ENCODE data around the gene PRKCZ. TPM values are rescaled to one million over a fixed set of nuclear protein-coding genes. Genes with fewer than 3 reads are reported as not detected.

The PRKCZ gene
- total and polyA plus RNA-seq, 9 of the 15 experiments (the other 6 are each of a cell fraction or from before 2014, with no cell fraction given) = 0.07 to 3.1 (median 1.3) TPM

DNA sequence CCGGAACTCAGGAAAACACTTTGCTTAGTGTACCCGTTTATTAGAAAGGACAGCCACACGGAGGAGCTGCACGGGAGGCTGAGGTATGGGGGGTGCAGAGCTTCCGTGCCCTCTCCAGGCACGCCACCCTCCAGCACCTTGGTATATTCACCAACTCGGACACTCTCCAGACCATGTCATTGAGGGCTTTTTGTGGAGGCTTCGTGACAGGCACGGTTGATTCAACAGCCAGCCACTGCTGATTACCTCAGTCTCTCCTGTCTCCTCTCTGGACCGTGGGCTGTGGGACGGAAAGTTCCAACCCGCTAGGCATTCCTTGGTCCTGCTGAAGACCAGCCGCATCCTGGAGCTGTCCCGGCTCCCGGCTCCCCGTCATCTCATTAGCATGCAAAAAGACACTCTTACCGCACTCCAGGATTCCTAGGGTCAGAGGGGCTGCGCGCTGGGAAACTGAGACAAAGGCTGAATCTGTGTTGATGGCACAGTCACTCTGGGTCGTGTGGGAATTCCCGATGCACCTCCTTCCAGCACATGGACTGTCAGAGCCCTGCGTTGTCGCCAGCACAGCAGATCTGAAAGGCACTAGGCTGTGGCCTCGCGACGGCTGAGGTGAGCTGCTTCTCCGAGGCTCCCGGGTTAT lies 65.6 kb downstream of the PRKCZ start:
- ATAC-seq (no peak), DNase-seq (ENCODE audit: extremely low read depth in 1 of 4, low spot score in 3 of 4) (no peak), FAIRE-seq (no peak)
- Histone ChIP-seq H3K27ac (ENCODE audit: extremely low read depth, low read depth, low read length) (no peak overlapping the region), H3K4me2 (ENCODE audit: insufficient read depth, low read length) (no peak overlapping the region), H3K9ac (ENCODE audit: insufficient read depth in 1 of 2, low read depth in 2 of 2, low read length in 2 of 2) (no peak overlapping the region), H3K79me2 (ENCODE audit: control insufficient read depth, insufficient read depth, low read length) (no peaks in the 10 kb centered on the region), H3K4me1 (replicated peaks in 1 of 2; ENCODE audit: control insufficient read depth in 2 of 2, insufficient read depth in 2 of 2, low read length in 2 of 2) (peaks cover 0 to 20% of the 10 kb centered on the region in 2 experiments; a peak in 2 of 5 replicates), H3K9me1 (ENCODE audit: control insufficient read depth, insufficient read depth, low read length) (no peaks in the 10 kb centered on the region), H4K20me1 (replicated peaks; ENCODE audit: control insufficient read depth, insufficient read depth, low read length) (peaks cover 8% of the 10 kb centered on the region; the same call in 1 of the 2 replicates), H2AFZ (ENCODE audit: low read depth, low read length) (no peak overlapping the region), H3K4me3 (no peak overlapping the region), H3K9me3 (replicated peaks; ENCODE audit: control insufficient read depth, insufficient read depth, low read depth, low read length) (no peaks in the 10 kb centered on the region), H3K27me3 (ENCODE audit: control insufficient read depth in 2 of 2, insufficient read depth in 2 of 2, low read length in 2 of 2) (peaks cover 54 to 62% of the 10 kb centered on the region in 2 experiments), H3K36me3 (ENCODE audit: control insufficient read depth, insufficient read depth, low read length) (no peaks in the 10 kb centered on the region)
- WGBS (ENCODE audit: insufficient coverage, low coverage, missing lambda C conversion rate) = 6% methylated on average over 28 of the region's 28 CpGs
- ChIA-PET CTCF (ENCODE audit: low intra/inter-chr PET ratio) (no interaction called here), POLR2A (interaction anchor here (0.9 to 1.4 kb wide), 4 partner anchors 12 to 22 kb away, joined by 3 to 4 read pairs (median 4); no protein-coding TSS in a partner anchor)
- BruUV-seq (replicated peaks) = no TSS peak
- in situ Hi-C loops (cut with MboI) (no loop called here), intact Hi-C loops (cut with micrococcal nuclease) (no loop called here)
- no peak for TF ChIP-seq JUN (IDR thresholded peaks at IDR 0.05; ENCODE audit: borderline replicate concordance, low read depth, low read length)
- TF ChIP-seq JUN (CRISPR knock-in tag; IDR thresholded peaks at IDR 0.05; ENCODE audit: borderline replicate concordance) = no peak
- TF ChIP-seq GMEB1 (CRISPR knock-in tag; IDR thresholded peaks at IDR 0.05) = no peak
- TF ChIP-seq ZEB2 (IDR thresholded peaks at IDR 0.05) = no peak
- no peak for TF ChIP-seq RREB1 (CRISPR knock-in tag; IDR thresholded peaks at IDR 0.05)
- TF ChIP-seq CCNT2 (IDR thresholded peaks at IDR 0.05; ENCODE audit: borderline replicate concordance, extremely low read depth, insufficient read length, low read depth, low read length) = no peak
- no peak for TF ChIP-seq RBBP5 (IDR thresholded peaks at IDR 0.05; ENCODE audit: borderline replicate concordance, insufficient read depth, low read length, poor library complexity, severe bottlenecking)
- no peak for TF ChIP-seq ZNF253 (CRISPR knock-in tag; conservative IDR thresholded peaks at IDR 0.05)
- TF ChIP-seq, protein P1, sequence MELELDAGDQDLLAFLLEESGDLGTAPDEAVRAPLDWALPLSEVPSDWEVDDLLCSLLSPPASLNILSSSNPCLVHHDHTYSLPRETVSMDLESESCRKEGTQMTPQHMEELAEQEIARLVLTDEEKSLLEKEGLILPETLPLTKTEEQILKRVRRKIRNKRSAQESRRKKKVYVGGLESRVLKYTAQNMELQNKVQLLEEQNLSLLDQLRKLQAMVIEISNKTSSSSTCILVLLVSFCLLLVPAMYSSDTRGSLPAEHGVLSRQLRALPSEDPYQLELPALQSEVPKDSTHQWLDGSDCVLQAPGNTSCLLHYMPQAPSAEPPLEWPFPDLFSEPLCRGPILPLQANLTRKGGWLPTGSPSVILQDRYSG (tag; conservative IDR thresholded peaks at IDR 0.05; ENCODE audit: low read depth) = no peak
- no peak for TF ChIP-seq RBFOX2 (IDR thresholded peaks at IDR 0.05; ENCODE audit: low read depth, low read length)
